ENCODE results near the gene EEF1A2.

Gene EEF1A2

GRCh38 chr20:63451821-63452220 is 47.1 kb downstream of the EEF1A2 start:
- no peaks in the 10 kb centered on the region for H3K36me3 ChIP-seq (ENCODE audit: insufficient read depth)
- no peak overlapping the region for H3K4me3 ChIP-seq (IDR thresholded peaks at IDR 0.05; ENCODE audit: insufficient read depth, low read depth, low read length)
- no peak overlapping the region for H3K9ac ChIP-seq
- H2AFZ ChIP-seq (ENCODE audit: low read depth) = no peak overlapping the region
- no peak overlapping the region for H3K4me2 ChIP-seq
- H3K27me3 ChIP-seq (ENCODE audit: insufficient read depth, low read depth) = peaks cover 93% of the 10 kb centered on the region
- TF ChIP-seq, protein P1, sequence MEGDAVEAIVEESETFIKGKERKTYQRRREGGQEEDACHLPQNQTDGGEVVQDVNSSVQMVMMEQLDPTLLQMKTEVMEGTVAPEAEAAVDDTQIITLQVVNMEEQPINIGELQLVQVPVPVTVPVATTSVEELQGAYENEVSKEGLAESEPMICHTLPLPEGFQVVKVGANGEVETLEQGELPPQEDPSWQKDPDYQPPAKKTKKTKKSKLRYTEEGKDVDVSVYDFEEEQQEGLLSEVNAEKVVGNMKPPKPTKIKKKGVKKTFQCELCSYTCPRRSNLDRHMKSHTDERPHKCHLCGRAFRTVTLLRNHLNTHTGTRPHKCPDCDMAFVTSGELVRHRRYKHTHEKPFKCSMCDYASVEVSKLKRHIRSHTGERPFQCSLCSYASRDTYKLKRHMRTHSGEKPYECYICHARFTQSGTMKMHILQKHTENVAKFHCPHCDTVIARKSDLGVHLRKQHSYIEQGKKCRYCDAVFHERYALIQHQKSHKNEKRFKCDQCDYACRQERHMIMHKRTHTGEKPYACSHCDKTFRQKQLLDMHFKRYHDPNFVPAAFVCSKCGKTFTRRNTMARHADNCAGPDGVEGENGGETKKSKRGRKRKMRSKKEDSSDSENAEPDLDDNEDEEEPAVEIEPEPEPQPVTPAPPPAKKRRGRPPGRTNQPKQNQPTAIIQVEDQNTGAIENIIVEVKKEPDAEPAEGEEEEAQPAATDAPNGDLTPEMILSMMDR (conservative IDR thresholded peaks at IDR 0.05; ENCODE audit: low read depth, low read length) = no peak
- H3K79me2 ChIP-seq (ENCODE audit: insufficient read depth, low read depth) = no peaks in the 10 kb centered on the region
- H3K27ac ChIP-seq = no peak overlapping the region
- no peaks in the 10 kb centered on the region for H4K20me1 ChIP-seq (ENCODE audit: insufficient read depth)
- no peaks in the 10 kb centered on the region for H3K4me1 ChIP-seq (ENCODE audit: low read depth, poor library complexity, severe bottlenecking)

GRCh38 chr20:63449796-63450730 is 48.8 kb downstream of the EEF1A2 start:
- Histone ChIP-seq H3K36me3 (ENCODE audit: insufficient read depth) (no peaks in the 10 kb centered on the region), H2AFZ (ENCODE audit: low read depth) (no peak overlapping the region), H3K27me3 (ENCODE audit: insufficient read depth, low read depth) (peaks cover 85% of the 10 kb centered on the region), H4K20me1 (ENCODE audit: insufficient read depth) (no peaks in the 10 kb centered on the region), H3K9ac (no peak overlapping the region), H3K79me2 (ENCODE audit: insufficient read depth, low read depth) (no peaks in the 10 kb centered on the region), H3K4me3 (IDR thresholded peaks at IDR 0.05; ENCODE audit: insufficient read depth, low read depth, low read length) (no peak overlapping the region), H3K27ac (no peak overlapping the region), H3K4me2 (no peak overlapping the region), H3K4me1 (ENCODE audit: low read depth, poor library complexity, severe bottlenecking) (no peaks in the 10 kb centered on the region)
- TF ChIP-seq, protein P1 (conservative IDR thresholded peaks at IDR 0.05; ENCODE audit: low read depth, low read length) = no peak

DNA sequence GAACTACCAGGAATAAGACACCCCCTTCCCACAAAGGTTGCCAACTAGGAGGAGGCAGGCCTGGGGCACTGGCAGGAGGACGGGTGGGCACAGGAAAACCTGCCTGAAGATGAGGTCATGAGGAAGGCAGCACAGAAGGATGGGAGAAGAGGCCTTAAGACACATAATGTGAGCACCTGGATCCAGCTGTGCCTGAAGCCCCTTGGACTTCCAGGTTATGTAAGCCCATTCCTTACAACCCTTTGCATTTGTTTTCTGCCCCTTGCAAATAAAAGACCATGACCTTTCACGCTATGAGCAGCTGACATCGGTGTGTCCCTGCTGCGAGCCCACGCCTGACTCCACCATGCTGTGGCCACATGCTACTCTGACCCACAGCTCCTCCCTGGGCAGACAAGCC is 49.9 kb downstream of the EEF1A2 start:
- Histone ChIP-seq H3K4me3 (IDR thresholded peaks at IDR 0.05; ENCODE audit: insufficient read depth, low read depth, low read length) (no peak overlapping the region), H3K27ac (no peak overlapping the region), H3K9ac (no peak overlapping the region), H4K20me1 (ENCODE audit: insufficient read depth) (no peaks in the 10 kb centered on the region), H3K79me2 (ENCODE audit: insufficient read depth, low read depth) (no peaks in the 10 kb centered on the region), H3K4me1 (ENCODE audit: low read depth, poor library complexity, severe bottlenecking) (no peaks in the 10 kb centered on the region), H2AFZ (ENCODE audit: low read depth) (no peak overlapping the region), H3K36me3 (ENCODE audit: insufficient read depth) (no peaks in the 10 kb centered on the region), H3K4me2 (no peak overlapping the region), H3K27me3 (ENCODE audit: insufficient read depth, low read depth) (peaks cover 83% of the 10 kb centered on the region)
- TF ChIP-seq, protein P1 (conservative IDR thresholded peaks at IDR 0.05; ENCODE audit: low read depth, low read length) = no peak

- no peak overlapping the region for H2AFZ ChIP-seq (ENCODE audit: low read depth)
- H3K4me2 ChIP-seq = no peak overlapping the region
These were observed 50.9 kb downstream of the EEF1A2 start for GRCh38 chr20:63448031-63448430.

More at GRCh38 chr20:63448031-63448430, 50.9 kb downstream of the EEF1A2 start:
- Histone ChIP-seq H3K36me3 (ENCODE audit: insufficient read depth) (no peaks in the 10 kb centered on the region), H3K4me1 (ENCODE audit: low read depth, poor library complexity, severe bottlenecking) (no peaks in the 10 kb centered on the region), H3K79me2 (ENCODE audit: insufficient read depth, low read depth) (no peaks in the 10 kb centered on the region), H3K9ac (no peak overlapping the region), H3K27ac (no peak overlapping the region), H3K27me3 (ENCODE audit: insufficient read depth, low read depth) (peaks cover 77% of the 10 kb centered on the region), H3K4me3 (IDR thresholded peaks at IDR 0.05; ENCODE audit: insufficient read depth, low read depth, low read length) (no peak overlapping the region), H4K20me1 (ENCODE audit: insufficient read depth) (no peaks in the 10 kb centered on the region)
- TF ChIP-seq, protein P1 (conservative IDR thresholded peaks at IDR 0.05; ENCODE audit: low read depth, low read length) = no peak

Data from KMS-11 (cell line).